CD14-positive monocyte (primary cell): ENCODE results near the gene ZNF334. TPM values are rescaled to one million over a fixed set of nuclear protein-coding genes. Genes with fewer than 3 reads are reported as not detected.

ENCODE experiments used
- DNase-seq, 3 donors: peaks; one replicate each; pipeline ENCODE4 v3.0.0-alpha.2; 2011 to 2022
- H2AFZ ChIP-seq: 2 replicates; pipeline ENCODE4 v1.6.0; 2012; ENCODE audit warnings: mild to moderate bottlenecking, low read depth, low read length, inconsistent platforms; ENCODE audit not compliant: insufficient read depth, poor library complexity, severe bottlenecking
- H3K27ac ChIP-seq, 2 donors: 1 replicate in 1 of 2; 2 replicates in 1 of 2; pipeline ENCODE4 v1.5.1; 2012 to 2013; ENCODE audit warnings: low read length in 2 of 2, control low read depth in 1 of 2, inconsistent platforms in 1 of 2, low read depth in 1 of 2, mild to moderate bottlenecking in 1 of 2
- H3K27me3 ChIP-seq, 2 donors: one replicate each; pipeline versions ENCODE4 v1.6.0 to v1.6.1; 2011 to 2013; ENCODE audit warnings: low read length in 2 of 2; ENCODE audit not compliant: control insufficient read depth in 2 of 2, insufficient read depth in 2 of 2
- H3K36me3 ChIP-seq, 2 donors: replicated peaks in 1 of 2; 1 replicate in 1 of 2; 2 replicates in 1 of 2; pipeline versions ENCODE4 v1.5.1 to v1.6.1; 2012 to 2013; ENCODE audit warnings: low read length in 2 of 2, control low read depth in 1 of 2, inconsistent platforms in 1 of 2, mild to moderate bottlenecking in 1 of 2; ENCODE audit not compliant: insufficient read depth in 2 of 2, control insufficient read depth in 1 of 2
- H3K4me1 ChIP-seq, 2 donors: 1 replicate in 1 of 2; 2 replicates in 1 of 2; pipeline versions ENCODE4 v1.5.1 to v1.6.1; 2012 to 2013; ENCODE audit warnings: low read length in 2 of 2, control low read depth in 1 of 2, inconsistent platforms in 1 of 2, mild to moderate bottlenecking in 1 of 2, moderate library complexity in 1 of 2; ENCODE audit not compliant: insufficient read depth in 2 of 2, control insufficient read depth in 1 of 2
- H3K4me2 ChIP-seq: replicated peaks from 2 replicates; pipeline ENCODE3; 2012; ENCODE audit warnings: low read length, moderate library complexity, mild to moderate bottlenecking; ENCODE audit not compliant: poor library complexity, severe bottlenecking; ENCODE audit errors: extremely low read depth
- H3K4me3 ChIP-seq, 3 experiments: fragments of 200-600 bp in 1 of 3; sonication (generic) in 1 of 3; replicated peaks in 1 of 3; 1 replicate in 2 of 3; 2 replicates in 1 of 3; pipeline ENCODE4 v1.5.1; 2011 to 2013; ENCODE audit warnings: low read length in 3 of 3, mild to moderate bottlenecking in 3 of 3, control low read depth in 2 of 3, low read depth in 2 of 3, inconsistent platforms in 1 of 3, moderate library complexity in 1 of 3
- H3K79me2 ChIP-seq: 2 replicates; pipeline ENCODE4 v1.6.0; 2012; ENCODE audit warnings: mild to moderate bottlenecking, control low read depth, inconsistent platforms, low read length, moderate library complexity; ENCODE audit not compliant: insufficient read depth
- H3K9ac ChIP-seq: 2 replicates; pipeline ENCODE4 v1.6.0; 2017; ENCODE audit warnings: low read length, mild to moderate bottlenecking; ENCODE audit not compliant: insufficient read depth, poor library complexity, severe bottlenecking
- H3K9me3 ChIP-seq, 2 donors: replicated peaks in 1 of 2; 1 replicate in 1 of 2; 2 replicates in 1 of 2; pipeline versions ENCODE4 v1.5.1 to v1.6.1; 2012 to 2013; ENCODE audit warnings: low read length in 2 of 2, control low read depth in 1 of 2; ENCODE audit not compliant: control insufficient read depth in 1 of 2, insufficient read depth in 1 of 2
- H4K20me1 ChIP-seq: 2 replicates; pipeline ENCODE4 v1.6.0; 2012; ENCODE audit warnings: mild to moderate bottlenecking, low read length, control low read depth, moderate library complexity; ENCODE audit not compliant: insufficient read depth
- H3K27ac Mint-ChIP-seq, 7 donors: one replicate each; pipeline ENCODE4 v1.8.0; 2020; ENCODE audit warnings: mild to moderate bottlenecking in 7 of 7, mixed read lengths in 7 of 7, moderate library complexity in 6 of 7, inconsistent platforms in 2 of 7
- H3K27me3 Mint-ChIP-seq, 3 donors: one replicate each; pipeline ENCODE4 v1.8.0; 2021 to 2022; ENCODE audit warnings: low read depth in 3 of 3, mild to moderate bottlenecking in 3 of 3, mixed read lengths in 3 of 3, moderate library complexity in 3 of 3, inconsistent platforms in 1 of 3
- H3K36me3 Mint-ChIP-seq, 2 donors: one replicate each; pipeline ENCODE4 v1.8.0; 2020; ENCODE audit warnings: mixed read lengths in 2 of 2, inconsistent platforms in 1 of 2, mild to moderate bottlenecking in 1 of 2
- H3K4me1 Mint-ChIP-seq: one replicate; pipeline ENCODE4 v1.8.0; 2020; ENCODE audit warnings: mild to moderate bottlenecking, mixed read lengths
- H3K4me3 Mint-ChIP-seq, 2 donors: one replicate each; pipeline ENCODE4 v1.8.0; 2020; ENCODE audit warnings: mild to moderate bottlenecking in 2 of 2, mixed read lengths in 2 of 2, moderate library complexity in 1 of 2
- H3K9me3 Mint-ChIP-seq, 7 donors: one replicate each; pipeline ENCODE4 v1.8.0; 2020 to 2022; ENCODE audit warnings: mixed read lengths in 7 of 7, mild to moderate bottlenecking in 6 of 7, moderate library complexity in 6 of 7, inconsistent platforms in 2 of 7
- CTCF ChIP-seq: fragments of 200-600 bp; IDR thresholded peaks from one replicate; pipeline ENCODE4 v1.8.0; 2022; ENCODE audit warnings: antibody characterized with exemption, mild to moderate bottlenecking
- WGBS: methylation state at CpG from one replicate; pipeline ENCODE4 v1.1.5; 2013; ENCODE audit warnings: missing lambda C conversion rate; ENCODE audit not compliant: insufficient coverage; 5-methylcytosine and 5-hydroxymethylcytosine counted together
- intact Hi-C, 2 donors: fragments of 100-400 bp; cut with micrococcal nuclease; formaldehyde crosslinking; loops; one replicate each; pipeline versions ENCODE4 v1.15.0 to v1.15.1; 2023
- polyA plus RNA-seq, 3 donors: library from polyadenylated mRNA; depleted of rRNA in 1 of 3; unstranded in 2 of 3; stranded (reverse) in 1 of 3; fragments of 300-500 nt in 2 of 3; fragments of >200 nt in 1 of 3; fragmentation: Illumina TruSeq in 2 of 3; gene quantifications; 1 replicate in 2 of 3; 2 replicates in 1 of 3; pipeline ENCODE4 v1.2.3, GENCODE V29; 2012 to 2021

ZNF334 gene
- polyA plus RNA-seq, 3 donors = 0.04 TPM; not detected in 2

DNA sequence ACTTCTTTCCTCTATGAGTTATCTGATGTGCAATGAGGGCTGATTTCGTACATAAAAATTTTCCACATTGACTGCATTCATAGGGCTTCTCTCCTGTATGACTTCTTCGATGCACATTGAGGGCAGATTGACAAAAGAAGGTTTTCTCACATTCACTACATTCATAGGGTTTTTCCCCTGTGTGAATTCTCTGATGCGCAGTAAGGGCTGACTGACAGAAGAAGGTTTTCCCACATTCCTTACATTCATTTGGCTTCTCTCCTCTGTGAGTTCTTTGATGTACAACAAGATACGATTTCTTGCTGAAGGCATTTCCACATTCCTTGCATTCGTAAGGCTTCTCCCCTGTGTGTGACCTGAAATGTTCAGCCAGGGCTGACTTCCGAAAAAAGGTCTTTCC lies 11.4 kb downstream of the ZNF334 start:
- no peak overlapping the region for H2AFZ ChIP-seq
- no peak overlapping the region for H3K4me3 Mint-ChIP-seq
- H3K9ac ChIP-seq = no peak overlapping the region
- intact Hi-C loops = no loop called here
- TF ChIP-seq CTCF = no peak
- no peak overlapping the region for H3K27ac Mint-ChIP-seq
- H3K36me3 ChIP-seq = no peaks in the 10 kb centered on the region
- H3K4me1 Mint-ChIP-seq = no peaks in the 10 kb centered on the region
- H3K9me3 Mint-ChIP-seq = peaks cover 22 to 61% (median 36%) of the 10 kb centered on the region in 7 donors
- peaks cover 18 to 36% of the 10 kb centered on the region in 2 donors for H3K9me3 ChIP-seq
- H3K27me3 ChIP-seq = no peaks in the 10 kb centered on the region
- no peaks in the 10 kb centered on the region for H3K4me1 ChIP-seq
- H3K79me2 ChIP-seq = no peaks in the 10 kb centered on the region
- H4K20me1 ChIP-seq = no peaks in the 10 kb centered on the region
- H3K27me3 Mint-ChIP-seq = peaks cover 0 to 2% (median 1%) of the 10 kb centered on the region in 3 donors
- DNase-seq = no peak
- no CpG with 5 or more reads among the region's 6 CpGs for WGBS
- no peaks in the 10 kb centered on the region for H3K36me3 Mint-ChIP-seq
- H3K4me2 ChIP-seq = no peak overlapping the region
- H3K4me3 ChIP-seq = no peak overlapping the region
- no peak overlapping the region for H3K27ac ChIP-seq

GRCh38 chr20:46501337-46501942 lies 11.9 kb downstream of the ZNF334 start:
- intact Hi-C loops = no loop called here
- Histone ChIP-seq H3K79me2 (no peaks in the 10 kb centered on the region), H4K20me1 (no peaks in the 10 kb centered on the region), H2AFZ (no peak overlapping the region), H3K27me3 (no peaks in the 10 kb centered on the region), H3K27ac (no peak overlapping the region), H3K9me3 (peaks cover 18 to 39% of the 10 kb centered on the region in 2 donors), H3K36me3 (no peaks in the 10 kb centered on the region), H3K9ac (no peak overlapping the region), H3K4me3 (no peak overlapping the region), H3K4me2 (no peak overlapping the region), H3K4me1 (no peaks in the 10 kb centered on the region)
- Mint-ChIP-seq H3K4me3 (no peak overlapping the region), H3K27me3 (peaks cover 0 to 1% (median under 1%) of the 10 kb centered on the region in 3 donors), H3K4me1 (no peaks in the 10 kb centered on the region), H3K27ac (no peak overlapping the region), H3K36me3 (no peaks in the 10 kb centered on the region), H3K9me3 (peaks cover 22 to 58% (median 36%) of the 10 kb centered on the region in 7 donors)
- TF ChIP-seq CTCF = no peak
- no CpG with 5 or more reads among the region's 5 CpGs for WGBS
- no peak for DNase-seq
